ENCODE data around the gene MCTP1. TPM values are rescaled to one million over a fixed set of nuclear protein-coding genes. Genes with fewer than 3 reads are reported as not detected.

The MCTP1 gene
- total and polyA plus RNA-seq, 9 of the 15 experiments (the other 6 are each of a cell fraction or from before 2014, with no cell fraction given) = 0.04 to 0.93 (median 0.06) TPM; not detected in 4

GRCh38 chr5:95296291-95296690 lies 11.4 kb upstream of the MCTP1 start:
- DNase-seq (ENCODE audit: extremely low read depth in 1 of 4, low spot score in 3 of 4) (no peak), ATAC-seq (no peak), FAIRE-seq (no peak)
- H3K27me3 ChIP-seq (ENCODE audit: control insufficient read depth in 2 of 2, insufficient read depth in 2 of 2, low read length in 2 of 2) = no peaks in the 10 kb centered on the region
- no peaks in the 10 kb centered on the region for H3K79me2 ChIP-seq (ENCODE audit: control insufficient read depth, insufficient read depth, low read length)
- no peak overlapping the region for H3K9ac ChIP-seq (ENCODE audit: insufficient read depth in 1 of 2, low read depth in 2 of 2, low read length in 2 of 2)
- H3K27ac ChIP-seq (ENCODE audit: extremely low read depth, low read depth, low read length) = no peak overlapping the region
- intact Hi-C loops (cut with micrococcal nuclease) (no loop called here), in situ Hi-C loops (cut with MboI) (no loop called here)
- ChIA-PET POLR2A (no interaction called here), CTCF (ENCODE audit: low intra/inter-chr PET ratio) (no interaction called here)
- BruUV-seq (replicated peaks) = no TSS peak
- no peaks in the 10 kb centered on the region for H3K36me3 ChIP-seq (ENCODE audit: control insufficient read depth, insufficient read depth, low read length)
- H3K4me2 ChIP-seq (ENCODE audit: insufficient read depth, low read length) = no peak overlapping the region
- no peaks in the 10 kb centered on the region for H3K9me1 ChIP-seq (ENCODE audit: control insufficient read depth, insufficient read depth, low read length)
- H4K20me1 ChIP-seq (replicated peaks; ENCODE audit: control insufficient read depth, insufficient read depth, low read length) = no peaks in the 10 kb centered on the region
- WGBS (ENCODE audit: insufficient coverage, low coverage, missing lambda C conversion rate) = 0% methylated on average over 2 of the region's 2 CpGs
- no peaks in the 10 kb centered on the region for H3K9me3 ChIP-seq (replicated peaks; ENCODE audit: control insufficient read depth, insufficient read depth, low read depth, low read length)
- TF ChIP-seq, protein P1, sequence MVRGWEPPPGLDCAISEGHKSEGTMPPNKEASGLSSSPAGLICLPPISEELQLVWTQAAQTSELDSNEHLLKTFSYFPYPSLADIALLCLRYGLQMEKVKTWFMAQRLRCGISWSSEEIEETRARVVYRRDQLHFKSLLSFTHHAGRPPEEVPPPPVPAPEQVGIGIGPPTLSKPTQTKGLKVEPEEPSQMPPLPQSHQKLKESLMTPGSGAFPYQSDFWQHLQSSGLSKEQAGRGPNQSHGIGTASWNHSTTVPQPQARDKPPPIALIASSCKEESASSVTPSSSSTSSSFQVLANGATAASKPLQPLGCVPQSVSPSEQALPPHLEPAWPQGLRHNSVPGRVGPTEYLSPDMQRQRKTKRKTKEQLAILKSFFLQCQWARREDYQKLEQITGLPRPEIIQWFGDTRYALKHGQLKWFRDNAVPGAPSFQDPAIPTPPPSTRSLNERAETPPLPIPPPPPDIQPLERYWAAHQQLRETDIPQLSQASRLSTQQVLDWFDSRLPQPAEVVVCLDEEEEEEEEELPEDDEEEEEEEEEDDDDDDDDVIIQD (CRISPR knock-in tag; IDR thresholded peaks at IDR 0.05) = no peak
- H2AFZ ChIP-seq (ENCODE audit: low read depth, low read length) = no peak overlapping the region
- no peak overlapping the region for H3K4me3 ChIP-seq
- no peaks in the 10 kb centered on the region for H3K4me1 ChIP-seq (replicated peaks in 1 of 2; ENCODE audit: control insufficient read depth in 2 of 2, insufficient read depth in 2 of 2, low read length in 2 of 2)

DNA sequence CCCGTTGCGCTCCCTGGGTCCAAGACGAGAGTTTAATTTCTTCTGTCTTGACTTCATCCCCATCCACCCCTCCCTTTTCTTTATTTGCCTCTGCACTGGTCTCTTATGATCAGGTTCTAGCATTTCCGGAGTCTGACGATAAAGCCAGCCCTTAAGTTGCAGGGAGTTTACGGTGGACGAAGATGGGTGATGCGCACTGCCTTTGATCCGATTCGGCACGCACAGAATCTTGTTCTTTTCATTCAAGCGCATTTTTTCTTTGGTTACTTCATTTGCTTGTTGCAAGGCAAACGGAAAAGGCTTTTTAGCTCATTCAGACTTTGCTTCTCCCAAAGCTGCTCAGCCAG lies 488 bp upstream of the MCTP1 start:
- no peaks in the 10 kb centered on the region for H3K9me1 ChIP-seq (ENCODE audit: control insufficient read depth, insufficient read depth, low read length)
- ChIA-PET POLR2A (no interaction called here), CTCF (ENCODE audit: low intra/inter-chr PET ratio) (no interaction called here)
- H3K27ac ChIP-seq (ENCODE audit: extremely low read depth, low read depth, low read length) = no peak overlapping the region
- H3K4me2 ChIP-seq (ENCODE audit: insufficient read depth, low read length) = no peak overlapping the region
- H3K9ac ChIP-seq (ENCODE audit: insufficient read depth in 1 of 2, low read depth in 2 of 2, low read length in 2 of 2) = no peak overlapping the region
- no TSS peak for BruUV-seq (replicated peaks)
- TF ChIP-seq BRD4 (IDR thresholded peaks at IDR 0.05) = no peak
- TF ChIP-seq HDGF (IDR thresholded peaks at IDR 0.05) = no peak
- no peak for TF ChIP-seq ARID2 (IDR thresholded peaks at IDR 0.05)
- no peak for TF ChIP-seq YBX1 (IDR thresholded peaks at IDR 0.05)
- no peak for TF ChIP-seq BCOR (IDR thresholded peaks at IDR 0.05)
- TF ChIP-seq PHF8 (IDR thresholded peaks at IDR 0.05; ENCODE audit: borderline replicate concordance, low read length) = no peak
- no peak for TF ChIP-seq MBD1 (CRISPR knock-in tag; IDR thresholded peaks at IDR 0.05)
- TF ChIP-seq SREBF2 (CRISPR knock-in tag; IDR thresholded peaks at IDR 0.05) = no peak
- no peak for TF ChIP-seq SMAD4 (CRISPR knock-in tag; conservative IDR thresholded peaks at IDR 0.05)
- TF ChIP-seq NFIX (CRISPR knock-in tag; IDR thresholded peaks at IDR 0.05; ENCODE audit: low read depth) = no peak
- TF ChIP-seq ESRRA (IDR thresholded peaks at IDR 0.05; ENCODE audit: borderline replicate concordance, low read depth) = no peak
- no peak for TF ChIP-seq SRF (CRISPR knock-in tag; IDR thresholded peaks at IDR 0.05)
- TF ChIP-seq MTA2 (IDR thresholded peaks at IDR 0.05; ENCODE audit: low read depth) = no peak
- no peak for TF ChIP-seq SMARCB1 (IDR thresholded peaks at IDR 0.05; ENCODE audit: insufficient read length, low read depth)
- peaks cover 20 to 22% of the 10 kb centered on the region in 2 experiments for H3K27me3 ChIP-seq (ENCODE audit: control insufficient read depth in 2 of 2, insufficient read depth in 2 of 2, low read length in 2 of 2)
- FAIRE-seq = no peak
- no peak overlapping the region for H2AFZ ChIP-seq (ENCODE audit: low read depth, low read length)
- ATAC-seq = no peak
- no peaks in the 10 kb centered on the region for H3K9me3 ChIP-seq (replicated peaks; ENCODE audit: control insufficient read depth, insufficient read depth, low read depth, low read length)
- no peak for DNase-seq (ENCODE audit: extremely low read depth in 1 of 4, low spot score in 3 of 4)
- in situ Hi-C loops (cut with MboI) (loop anchor here (10.0 kb wide), 1 partner anchor 559 kb away; no protein-coding TSS in a partner anchor), intact Hi-C loops (cut with micrococcal nuclease) (loop anchor here (10.0 kb wide), 1 partner anchor 499 kb away; no protein-coding TSS in a partner anchor)
- H3K79me2 ChIP-seq (ENCODE audit: control insufficient read depth, insufficient read depth, low read length) = no peaks in the 10 kb centered on the region
- H3K36me3 ChIP-seq (ENCODE audit: control insufficient read depth, insufficient read depth, low read length) = no peaks in the 10 kb centered on the region
- peaks cover 0 to 17% of the 10 kb centered on the region in 2 experiments; a peak in 2 of 5 replicates for H3K4me1 ChIP-seq (replicated peaks in 1 of 2; ENCODE audit: control insufficient read depth in 2 of 2, insufficient read depth in 2 of 2, low read length in 2 of 2)
- H3K4me3 ChIP-seq = no peak overlapping the region
- WGBS (ENCODE audit: insufficient coverage, low coverage, missing lambda C conversion rate) = 37% methylated on average over 12 of the region's 13 CpGs
- no peaks in the 10 kb centered on the region for H4K20me1 ChIP-seq (replicated peaks; ENCODE audit: control insufficient read depth, insufficient read depth, low read length)
